Neural cell (in vitro differentiated cells): Measurements from ENCODE around the gene CCR7. TPM values are rescaled to one million over a fixed set of nuclear protein-coding genes. Genes with fewer than 3 reads are reported as not detected.

Source experiments
- H2AFZ ChIP-seq: fragments of 200-600, 300-800 bp; sonication (generic), shearing (Covaris generic); 2 replicates; pipeline ENCODE4 v1.6.0; 2014; ENCODE audit warnings: low read depth, mild to moderate bottlenecking, antibody characterized with exemption, low read length, moderate library complexity
- H3F3A ChIP-seq: fragments of 200-600 bp; shearing (Covaris generic); 2 replicates; pipeline ENCODE4 v1.6.1; 2016; ENCODE audit warnings: mild to moderate bottlenecking, moderate library complexity, mixed read lengths, antibody characterized with exemption, low read length; ENCODE audit not compliant: insufficient read depth, poor library complexity, severe bottlenecking
- H3K27ac ChIP-seq: fragments of 200-600, 300-800 bp; sonication (generic), shearing (Covaris generic); 2 replicates; pipeline ENCODE4 v1.5.1; 2014; ENCODE audit warnings: mild to moderate bottlenecking, low read length, moderate library complexity
- H3K27me3 ChIP-seq: fragments of 300-800, 200-600 bp; sonication (generic), shearing (Covaris generic); 2 replicates; pipeline ENCODE4 v1.6.0; 2014; ENCODE audit warnings: mild to moderate bottlenecking, low read depth, low read length, moderate library complexity; ENCODE audit not compliant: insufficient read depth
- H3K36me3 ChIP-seq: fragments of 300-800, 200-600 bp; sonication (generic), shearing (Covaris generic); 2 replicates; pipeline ENCODE4 v1.5.1; 2014; ENCODE audit warnings: mild to moderate bottlenecking, antibody characterized with exemption, low read length, moderate library complexity; ENCODE audit not compliant: insufficient read depth
- H3K4me2 ChIP-seq: fragments of 300-800, 200-600 bp; sonication (generic), shearing (Covaris generic); 2 replicates; pipeline ENCODE4 v1.6.0; 2014; ENCODE audit warnings: mild to moderate bottlenecking, low read length
- H3K4me3 ChIP-seq: fragments of 300-800, 200-600 bp; sonication (generic), shearing (Covaris generic); 2 replicates; pipeline ENCODE4 v1.5.1; 2014; ENCODE audit warnings: mild to moderate bottlenecking, low read length, moderate library complexity
- H3K79me2 ChIP-seq: fragments of 200-600 bp; shearing (Covaris generic); replicated peaks from 2 replicates; pipeline ENCODE4 v1.6.0; 2014; ENCODE audit warnings: mild to moderate bottlenecking, low read length, moderate library complexity; ENCODE audit not compliant: insufficient read depth
- H3K9ac ChIP-seq: fragments of 300-800, 200-600 bp; sonication (generic), shearing (Covaris generic); 2 replicates; pipeline ENCODE4 v1.6.1; 2016; ENCODE audit warnings: mild to moderate bottlenecking, low read length, mixed read lengths
- H3K9me2 ChIP-seq: fragments of 200-600 bp; shearing (Covaris generic); 2 replicates; pipeline ENCODE4 v1.6.1; 2016; ENCODE audit warnings: mild to moderate bottlenecking, low read length, mixed read lengths; ENCODE audit not compliant: insufficient read depth
- H3K9me3 ChIP-seq: fragments of 200-600, 300-800 bp; sonication (generic), shearing (Covaris generic); 2 replicates; pipeline ENCODE4 v1.6.1; 2016; ENCODE audit warnings: mild to moderate bottlenecking, mixed run types, low read length, moderate library complexity, mixed read lengths
- H4K20me1 ChIP-seq: fragments of 200-600 bp; shearing (Covaris generic); 2 replicates; pipeline ENCODE4 v1.6.1; 2016; ENCODE audit warnings: mild to moderate bottlenecking, mixed run types; ENCODE audit not compliant: insufficient read depth
- EP300 ChIP-seq: fragments of 450-650 bp; conservative IDR thresholded peaks from 2 replicates; pipeline ENCODE4 v1.6.1; 2014; ENCODE audit warnings: antibody characterized with exemption, mild to moderate bottlenecking, moderate library complexity; ENCODE audit not compliant: poor library complexity, severe bottlenecking
- EZH2 ChIP-seq: fragments of 200-600, 300-800 bp; shearing (Covaris generic), sonication (generic); IDR thresholded peaks from 2 replicates; pipeline ENCODE4 v1.6.1; 2014; ENCODE audit warnings: antibody characterized with exemption, low read length, borderline replicate concordance, mild to moderate bottlenecking; ENCODE audit not compliant: insufficient read depth, poor library complexity, severe bottlenecking
- MXI1 ChIP-seq: fragments of 450-650 bp; conservative IDR thresholded peaks from 2 replicates; pipeline ENCODE4 v1.6.1; 2014; ENCODE audit warnings: antibody characterized with exemption, mild to moderate bottlenecking; ENCODE audit not compliant: poor library complexity, severe bottlenecking
- POLR2AphosphoS5 ChIP-seq: IDR thresholded peaks from 2 replicates; pipeline ENCODE4 v1.6.1; 2012
- RAD21 ChIP-seq: fragments of 450-650 bp; conservative IDR thresholded peaks from 2 replicates; pipeline ENCODE4 v1.6.1; 2014; ENCODE audit warnings: antibody characterized with exemption, mild to moderate bottlenecking, moderate library complexity
- SMC3 ChIP-seq: fragments of 450-650 bp; conservative IDR thresholded peaks from 2 replicates; pipeline ENCODE4 v1.6.1; 2014; ENCODE audit warnings: antibody characterized with exemption, mild to moderate bottlenecking, moderate library complexity; ENCODE audit not compliant: poor library complexity
- TAF1 ChIP-seq: IDR thresholded peaks from 2 replicates; pipeline ENCODE4 v1.6.1; 2012; ENCODE audit warnings: low read depth
- polyA plus RNA-seq: library from polyadenylated mRNA; depleted of rRNA; stranded (reverse); fragments of >200 nt; gene quantifications from 2 replicates; pipeline ENCODE4 v1.2.3, GENCODE V29; 2014
- TF ChIP-seq, protein P1 (sequence below): IDR thresholded peaks from 2 replicates; pipeline ENCODE4 v1.6.1; 2012; ENCODE audit warnings: borderline replicate concordance
- TF ChIP-seq, protein P2 (sequence below): fragments of 450-650 bp; IDR thresholded peaks from 2 replicates; pipeline ENCODE4 v1.5.1; 2014; ENCODE audit warnings: antibody characterized with exemption, mild to moderate bottlenecking, moderate library complexity; ENCODE audit not compliant: poor library complexity, severe bottlenecking

Gene CCR7
- polyA plus RNA-seq, 1 donor from 2014 or later: not detected

DNA sequence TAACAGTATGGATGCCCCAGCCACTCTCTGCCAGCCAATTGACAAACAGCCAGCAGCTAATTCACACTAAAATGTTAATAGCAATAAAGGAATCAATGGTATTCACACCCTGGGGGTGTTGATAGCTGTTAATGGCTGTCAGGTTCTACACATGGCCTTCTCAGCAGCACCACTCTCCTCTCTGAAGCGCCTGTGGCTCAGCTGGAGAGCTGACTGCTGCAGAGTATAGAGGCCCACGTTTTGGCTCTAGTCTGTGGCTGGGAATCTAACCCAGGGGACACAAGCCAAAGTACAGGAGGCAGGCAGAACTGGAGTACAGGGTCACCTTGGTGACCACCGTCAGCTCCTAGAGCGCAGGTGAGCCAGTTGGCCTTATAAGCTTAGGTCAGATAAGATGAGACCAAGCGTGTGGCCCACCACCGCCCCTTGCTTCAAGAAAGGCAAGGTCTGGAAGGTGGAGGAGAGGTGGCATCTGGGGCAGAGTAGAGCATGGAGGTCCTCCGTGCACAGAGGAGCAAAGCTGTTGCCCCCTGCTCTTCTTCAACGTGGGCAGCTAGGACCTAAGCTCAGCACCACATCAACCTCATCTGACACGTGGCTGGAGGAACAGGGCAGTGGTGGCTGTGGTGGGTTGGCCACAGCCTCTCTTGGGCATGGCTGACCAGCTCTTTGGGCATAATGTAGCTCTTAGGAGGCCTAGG is 25.4 kb downstream of the CCR7 start:
- Histone ChIP-seq H3F3A (no peaks in the 10 kb centered on the region), H3K79me2 (no peaks in the 10 kb centered on the region), H3K27me3 (no peaks in the 10 kb centered on the region), H3K9me3 (no peaks in the 10 kb centered on the region), H3K4me2 (no peak overlapping the region), H3K27ac (no peak overlapping the region), H3K9ac (no peak overlapping the region), H3K9me2 (no peaks in the 10 kb centered on the region), H3K36me3 (no peaks in the 10 kb centered on the region), H4K20me1 (no peaks in the 10 kb centered on the region), H3K4me3 (no peak overlapping the region), H2AFZ (no peak overlapping the region)
- TF ChIP-seq, protein P1, sequence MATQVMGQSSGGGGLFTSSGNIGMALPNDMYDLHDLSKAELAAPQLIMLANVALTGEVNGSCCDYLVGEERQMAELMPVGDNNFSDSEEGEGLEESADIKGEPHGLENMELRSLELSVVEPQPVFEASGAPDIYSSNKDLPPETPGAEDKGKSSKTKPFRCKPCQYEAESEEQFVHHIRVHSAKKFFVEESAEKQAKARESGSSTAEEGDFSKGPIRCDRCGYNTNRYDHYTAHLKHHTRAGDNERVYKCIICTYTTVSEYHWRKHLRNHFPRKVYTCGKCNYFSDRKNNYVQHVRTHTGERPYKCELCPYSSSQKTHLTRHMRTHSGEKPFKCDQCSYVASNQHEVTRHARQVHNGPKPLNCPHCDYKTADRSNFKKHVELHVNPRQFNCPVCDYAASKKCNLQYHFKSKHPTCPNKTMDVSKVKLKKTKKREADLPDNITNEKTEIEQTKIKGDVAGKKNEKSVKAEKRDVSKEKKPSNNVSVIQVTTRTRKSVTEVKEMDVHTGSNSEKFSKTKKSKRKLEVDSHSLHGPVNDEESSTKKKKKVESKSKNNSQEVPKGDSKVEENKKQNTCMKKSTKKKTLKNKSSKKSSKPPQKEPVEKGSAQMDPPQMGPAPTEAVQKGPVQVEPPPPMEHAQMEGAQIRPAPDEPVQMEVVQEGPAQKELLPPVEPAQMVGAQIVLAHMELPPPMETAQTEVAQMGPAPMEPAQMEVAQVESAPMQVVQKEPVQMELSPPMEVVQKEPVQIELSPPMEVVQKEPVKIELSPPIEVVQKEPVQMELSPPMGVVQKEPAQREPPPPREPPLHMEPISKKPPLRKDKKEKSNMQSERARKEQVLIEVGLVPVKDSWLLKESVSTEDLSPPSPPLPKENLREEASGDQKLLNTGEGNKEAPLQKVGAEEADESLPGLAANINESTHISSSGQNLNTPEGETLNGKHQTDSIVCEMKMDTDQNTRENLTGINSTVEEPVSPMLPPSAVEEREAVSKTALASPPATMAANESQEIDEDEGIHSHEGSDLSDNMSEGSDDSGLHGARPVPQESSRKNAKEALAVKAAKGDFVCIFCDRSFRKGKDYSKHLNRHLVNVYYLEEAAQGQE: no peak
- TF ChIP-seq TAF1: no peak
- no peak for TF ChIP-seq EP300
- TF ChIP-seq SMC3: no peak
- TF ChIP-seq EZH2: no peak
- no peak for TF ChIP-seq POLR2AphosphoS5
- TF ChIP-seq, protein P2, sequence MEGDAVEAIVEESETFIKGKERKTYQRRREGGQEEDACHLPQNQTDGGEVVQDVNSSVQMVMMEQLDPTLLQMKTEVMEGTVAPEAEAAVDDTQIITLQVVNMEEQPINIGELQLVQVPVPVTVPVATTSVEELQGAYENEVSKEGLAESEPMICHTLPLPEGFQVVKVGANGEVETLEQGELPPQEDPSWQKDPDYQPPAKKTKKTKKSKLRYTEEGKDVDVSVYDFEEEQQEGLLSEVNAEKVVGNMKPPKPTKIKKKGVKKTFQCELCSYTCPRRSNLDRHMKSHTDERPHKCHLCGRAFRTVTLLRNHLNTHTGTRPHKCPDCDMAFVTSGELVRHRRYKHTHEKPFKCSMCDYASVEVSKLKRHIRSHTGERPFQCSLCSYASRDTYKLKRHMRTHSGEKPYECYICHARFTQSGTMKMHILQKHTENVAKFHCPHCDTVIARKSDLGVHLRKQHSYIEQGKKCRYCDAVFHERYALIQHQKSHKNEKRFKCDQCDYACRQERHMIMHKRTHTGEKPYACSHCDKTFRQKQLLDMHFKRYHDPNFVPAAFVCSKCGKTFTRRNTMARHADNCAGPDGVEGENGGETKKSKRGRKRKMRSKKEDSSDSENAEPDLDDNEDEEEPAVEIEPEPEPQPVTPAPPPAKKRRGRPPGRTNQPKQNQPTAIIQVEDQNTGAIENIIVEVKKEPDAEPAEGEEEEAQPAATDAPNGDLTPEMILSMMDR: no peak
- no peak for TF ChIP-seq MXI1
- TF ChIP-seq RAD21: no peak

DNA sequence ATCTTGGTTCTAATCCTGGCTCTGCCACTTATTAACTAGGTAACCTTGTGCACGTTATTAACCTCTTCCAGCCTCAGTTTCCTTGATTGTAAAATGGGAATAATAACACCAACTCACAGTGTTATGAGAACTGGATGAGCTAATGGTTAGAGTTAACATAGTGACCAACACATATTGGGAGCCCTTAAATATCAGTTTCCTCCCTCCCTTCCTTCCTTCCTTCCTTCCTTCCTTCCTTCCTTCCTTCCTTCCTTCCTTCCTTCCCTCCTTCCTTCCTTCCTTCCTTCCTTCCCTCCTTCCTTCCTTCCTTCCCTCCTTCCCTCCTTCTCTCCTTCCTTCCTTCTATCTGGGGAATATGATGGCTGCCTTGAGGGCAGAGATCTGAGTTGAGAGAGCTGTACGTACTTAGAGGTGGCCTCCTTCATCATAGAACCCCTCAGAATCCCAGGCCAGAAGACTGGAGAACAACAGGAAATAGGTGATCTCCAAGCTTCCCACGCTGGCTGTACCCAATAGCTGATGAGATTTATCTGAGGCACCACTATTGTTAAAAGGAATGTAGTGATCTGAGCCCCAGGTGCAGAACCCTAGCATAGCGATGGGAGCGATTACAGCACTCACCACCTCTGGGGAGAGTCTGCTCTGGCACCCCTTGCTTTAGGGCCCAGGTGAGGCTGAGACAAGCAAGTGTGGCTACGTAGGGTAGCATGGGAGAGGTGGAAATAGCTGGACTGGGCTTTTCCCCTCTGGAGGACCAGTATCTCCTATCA is 26.2 kb downstream of the CCR7 start:
- no peak overlapping the region for H3K9ac ChIP-seq
- no peak overlapping the region for H3K27ac ChIP-seq
- no peak overlapping the region for H3K4me3 ChIP-seq
- H3K9me2 ChIP-seq: no peaks in the 10 kb centered on the region
- no peaks in the 10 kb centered on the region for H4K20me1 ChIP-seq
- no peaks in the 10 kb centered on the region for H3K36me3 ChIP-seq
- H3K79me2 ChIP-seq: no peaks in the 10 kb centered on the region
- TF ChIP-seq RAD21: no peak
- no peak for TF ChIP-seq SMC3
- TF ChIP-seq, protein P2: no peak
- TF ChIP-seq MXI1: no peak
- no peak for TF ChIP-seq TAF1
- TF ChIP-seq, protein P1: no peak
- TF ChIP-seq EZH2: no peak
- no peak for TF ChIP-seq EP300
- no peak for TF ChIP-seq POLR2AphosphoS5
- H3K27me3 ChIP-seq: no peaks in the 10 kb centered on the region
- H2AFZ ChIP-seq: no peak overlapping the region
- H3F3A ChIP-seq: no peaks in the 10 kb centered on the region
- H3K4me2 ChIP-seq: no peak overlapping the region
- no peaks in the 10 kb centered on the region for H3K9me3 ChIP-seq
